GM10266 (cell line): Measurements from ENCODE around the gene BARX2.

Experiments used
- DNase-seq: peaks from one replicate; pipeline ENCODE4 v3.0.0; 2012; ENCODE audit errors: extremely low spot score
- CTCF ChIP-seq: IDR thresholded peaks from 2 replicates; pipeline ENCODE4 v1.5.1; 2012; ENCODE audit warnings: mild to moderate bottlenecking, low read depth; ENCODE audit not compliant: control insufficient read depth, insufficient read depth; ENCODE audit errors: missing control alignments

The BARX2 gene

GRCh38 chr11:129460714-129461113, 85.1 kb downstream of the BARX2 start:
- TF ChIP-seq CTCF = no peak
- DNase-seq = no peak

GRCh38 chr11:129484068-129484467, 108.4 kb downstream of the BARX2 start:
- no peak for DNase-seq
- TF ChIP-seq CTCF = no peak

GRCh38 chr11:129489249-129489648, 113.6 kb downstream of the BARX2 start:
- no peak for TF ChIP-seq CTCF
- no peak for DNase-seq

GRCh38 chr11:129490004-129490403, 114.4 kb downstream of the BARX2 start:
- TF ChIP-seq CTCF = no peak
- no peak for DNase-seq

- no peak for DNase-seq
- no peak for TF ChIP-seq CTCF
Observed at GRCh38 chr11:129493746-129494145, 118.1 kb downstream of the BARX2 start.
